Breast epithelium (tissue), 4 donors: ENCODE measurements around the gene CRYGS. TPM values are rescaled to one million over a fixed set of nuclear protein-coding genes. Genes with fewer than 3 reads are reported as not detected.

Experiments
- DNase-seq, 2 donors: peaks; one replicate each; pipeline ENCODE4 v3.0.0-alpha.2; 2019; ENCODE audit warnings: low spot score in 2 of 2
- H3K27ac ChIP-seq, 2 donors: fragments of 200-600 bp; sonication (generic) in 1 of 2; one replicate each; pipeline ENCODE4 v1.5.1; 2016 to 2019; ENCODE audit warnings: mild to moderate bottlenecking in 1 of 2
- H3K27me3 ChIP-seq, 2 donors: fragments of 200-600 bp; sonication (generic) in 1 of 2; one replicate each; pipeline versions ENCODE4 v1.5.1 to v1.6.0; 2017 to 2019; ENCODE audit warnings: control low read depth in 1 of 2, mild to moderate bottlenecking in 1 of 2
- H3K36me3 ChIP-seq: fragments of 200-600 bp; one replicate; pipeline ENCODE4 v1.5.1; 2019
- H3K4me1 ChIP-seq, 2 donors: fragments of 200-600 bp; sonication (generic); one replicate each; pipeline ENCODE4 v1.5.1; 2016 to 2019; ENCODE audit warnings: control low read depth in 1 of 2
- H3K4me3 ChIP-seq, 3 donors: fragments of 200-600 bp; sonication (generic); 1 replicate in 2 of 3; 2 replicates in 1 of 3; pipeline ENCODE4 v1.5.1; 2016 to 2019; ENCODE audit warnings: mild to moderate bottlenecking in 3 of 3, moderate library complexity in 2 of 3
- H3K9me3 ChIP-seq, 2 donors: fragments of 200-600 bp; sonication (generic) in 1 of 2; one replicate each; pipeline ENCODE4 v1.5.1; 2016 to 2019; ENCODE audit warnings: control low read depth in 1 of 2
- CTCF ChIP-seq, 3 donors: fragments of 450-650 bp; IDR thresholded peaks; one replicate each; pipeline ENCODE4 v1.5.1; 2016 to 2017; ENCODE audit warnings: antibody characterized with exemption in 3 of 3, mild to moderate bottlenecking in 3 of 3, moderate library complexity in 3 of 3
- POLR2A ChIP-seq: fragments of 450-650 bp; IDR thresholded peaks from one replicate; pipeline ENCODE4 v1.6.1; 2016; ENCODE audit warnings: antibody characterized with exemption, mild to moderate bottlenecking, moderate library complexity
- POLR2AphosphoS5 ChIP-seq, 3 donors: sonication (generic); formaldehyde crosslinking; IDR thresholded peaks; one replicate each; pipeline ENCODE4 v1.6.1; 2017; ENCODE audit warnings: antibody characterized with exemption in 3 of 3
- intact Hi-C: fragments of 100-400 bp; cut with DNase I; formaldehyde crosslinking; loops from one replicate; pipeline ENCODE4 v1.15.1; 2023; ENCODE audit warnings: low total_unique reads
- total RNA-seq, 3 donors: library from RNA; depleted of rRNA; stranded (reverse); fragments of >200 nt; gene quantifications; one replicate each; pipeline ENCODE4 v1.1.0, GENCODE V29; 2016

CRYGS gene
- total RNA-seq, 3 donors from 2014 or later = 3.8 to 5.9 (median 4.2) TPM

GRCh38 chr3:186493525-186494255 is 50.5 kb downstream of the CRYGS start:
- TF ChIP-seq POLR2AphosphoS5 (IDR thresholded peaks at IDR 0.05) = no peak
- no peak for TF ChIP-seq POLR2A
- no peak for TF ChIP-seq CTCF (IDR thresholded peaks at IDR 0.05)
- H3K4me3 ChIP-seq = no peak overlapping the region
- H3K27ac ChIP-seq = no peak overlapping the region
- no peaks in the 10 kb centered on the region for H3K4me1 ChIP-seq
- H3K27me3 ChIP-seq = no peaks in the 10 kb centered on the region
- no peaks in the 10 kb centered on the region for H3K9me3 ChIP-seq
- no peaks in the 10 kb centered on the region for H3K36me3 ChIP-seq
- no peak for DNase-seq
- intact Hi-C loops = no loop called here

GRCh38 chr3:186492385-186492984 is 51.7 kb downstream of the CRYGS start:
- H3K4me1 ChIP-seq = no peaks in the 10 kb centered on the region
- no peak overlapping the region for H3K4me3 ChIP-seq
- H3K27me3 ChIP-seq = no peaks in the 10 kb centered on the region
- no peak for TF ChIP-seq POLR2AphosphoS5 (IDR thresholded peaks at IDR 0.05)
- no peak for TF ChIP-seq POLR2A
- TF ChIP-seq CTCF (IDR thresholded peaks at IDR 0.05) = no peak
- H3K9me3 ChIP-seq = no peaks in the 10 kb centered on the region
- no peaks in the 10 kb centered on the region for H3K36me3 ChIP-seq
- DNase-seq = no peak
- intact Hi-C loops = no loop called here
- H3K27ac ChIP-seq = no peak overlapping the region

GRCh38 chr3:186489507-186489906 is 54.7 kb downstream of the CRYGS start:
- Histone ChIP-seq H3K9me3 (no peaks in the 10 kb centered on the region), H3K4me3 (no peak overlapping the region), H3K36me3 (no peaks in the 10 kb centered on the region), H3K4me1 (no peaks in the 10 kb centered on the region), H3K27me3 (no peaks in the 10 kb centered on the region), H3K27ac (no peak overlapping the region)
- TF ChIP-seq POLR2A (no peak), CTCF (IDR thresholded peaks at IDR 0.05) (no peak), POLR2AphosphoS5 (IDR thresholded peaks at IDR 0.05) (no peak)
- intact Hi-C loops = no loop called here
- no peak for DNase-seq

Other genes starting within 250 kb of the CRYGS start
- 1 to 10 TPM in 2 of 3 donors, under 1 TPM in 1; 0.59 to 2.3 (median 2.1) TPM for gene DGKG, start 182.1 kb downstream of the CRYGS start, total RNA-seq
- 10 to 100 TPM; 15.0 to 19.6 (median 17.4) TPM for gene TBCCD1, start 23.0 kb upstream of the CRYGS start, total RNA-seq
- gene DNAJB11, start 26.3 kb upstream of the CRYGS start, total RNA-seq = 10 to 100 TPM; 40.0 to 41.6 (median 41.6) TPM
- not detected for gene AHSG, start 68.7 kb upstream of the CRYGS start, total RNA-seq
- not detected for gene FETUB, start 96.0 kb upstream of the CRYGS start, total RNA-seq
- gene HRG, start 121.6 kb upstream of the CRYGS start, total RNA-seq = not detected
- under 1 TPM in 1 of 3 donors, not detected in 2; 0.48 TPM for gene KNG1, start 173.0 kb upstream of the CRYGS start, total RNA-seq
- 100 to 1,000 TPM; 264 to 592 (median 493) TPM for gene EIF4A2, start 239.2 kb upstream of the CRYGS start, total RNA-seq